SH-SY5Y (cell line): ENCODE measurements around the gene FDCSP.

ENCODE experiments used
- GATA2 ChIP-seq: IDR thresholded peaks from 2 replicates; pipeline ENCODE4 v1.6.1; 2011; ENCODE audit warnings: mild to moderate bottlenecking, low read depth, low read length
- GATA3 ChIP-seq: IDR thresholded peaks from 2 replicates; pipeline ENCODE4 v1.6.1; 2011; ENCODE audit warnings: low read depth, mild to moderate bottlenecking, low read length, moderate library complexity

DNA sequence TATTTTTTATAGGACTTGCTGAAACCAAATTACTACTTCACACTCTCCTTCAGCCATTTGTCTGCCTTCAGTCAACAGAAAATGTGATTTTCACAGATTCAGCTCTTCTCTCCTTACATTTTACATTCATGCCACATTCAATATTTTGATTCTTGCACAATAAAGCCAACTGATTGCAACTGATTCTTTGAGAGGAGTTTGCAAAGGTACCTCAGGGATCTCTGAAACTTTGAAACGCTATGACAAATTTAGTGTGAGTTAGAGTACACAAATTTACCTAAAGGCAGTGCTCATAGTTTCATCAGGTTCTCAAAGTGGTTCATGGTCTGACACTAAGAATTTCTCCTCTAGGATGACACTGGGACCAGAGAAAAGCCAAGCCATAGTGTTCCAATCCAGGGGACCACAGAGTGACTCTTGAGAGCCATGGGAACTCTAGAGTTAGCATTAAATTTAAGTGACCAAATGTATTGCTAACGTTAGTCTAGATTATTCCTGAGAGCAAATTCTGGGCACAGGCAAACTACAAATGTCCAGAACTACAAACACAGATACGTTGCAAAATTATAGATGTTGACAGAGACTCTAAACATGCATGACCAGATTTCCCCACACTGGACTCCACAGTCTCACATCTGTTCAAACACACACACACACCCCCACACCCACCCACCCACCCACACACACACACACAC, 25.5 kb downstream of the FDCSP start:
- TF ChIP-seq GATA3, result no peak
- TF ChIP-seq GATA2, result no peak
